ENCODE measurements around the gene FLT3.

DNA sequence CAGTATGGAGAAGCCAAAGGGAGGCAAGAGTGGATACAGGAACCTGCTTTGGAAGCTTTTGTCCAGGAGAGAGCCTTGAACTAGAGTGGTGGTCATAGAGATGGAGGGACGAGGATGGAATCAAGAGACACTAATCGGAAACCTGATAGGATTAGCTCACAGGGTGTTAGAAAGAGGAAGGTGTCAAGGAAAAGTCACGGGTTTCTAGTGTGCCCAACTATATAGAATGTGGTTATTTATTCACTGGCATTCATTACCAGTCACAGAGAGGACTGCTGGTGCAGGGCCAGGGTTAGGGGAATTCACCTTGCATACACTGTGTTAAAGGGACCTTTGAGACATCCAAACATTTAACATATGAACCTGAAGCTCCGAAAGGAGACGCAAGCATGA, 68.5 kb downstream of the FLT3 start:
- TF ChIP-seq EP300 (IDR thresholded peaks at IDR 0.05; ENCODE audit: borderline replicate concordance), result no peak
- TF ChIP-seq, protein P1, sequence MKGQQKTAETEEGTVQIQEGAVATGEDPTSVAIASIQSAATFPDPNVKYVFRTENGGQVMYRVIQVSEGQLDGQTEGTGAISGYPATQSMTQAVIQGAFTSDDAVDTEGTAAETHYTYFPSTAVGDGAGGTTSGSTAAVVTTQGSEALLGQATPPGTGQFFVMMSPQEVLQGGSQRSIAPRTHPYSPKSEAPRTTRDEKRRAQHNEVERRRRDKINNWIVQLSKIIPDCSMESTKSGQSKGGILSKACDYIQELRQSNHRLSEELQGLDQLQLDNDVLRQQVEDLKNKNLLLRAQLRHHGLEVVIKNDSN (IDR thresholded peaks at IDR 0.05), result no peak

All from Ishikawa (cell line).